Heart right ventricle (tissue), 16 donors: ENCODE results near the gene OTUB1. TPM values are rescaled to one million over a fixed set of nuclear protein-coding genes. Genes with fewer than 3 reads are reported as not detected.

Experiments used
- ATAC-seq, 8 donors: fragments of 200-7000 bp; cut with Tn5 transposase; one replicate each; pipeline ENCODE4 v1.9.1; 2020; ENCODE audit warnings: mild to moderate bottlenecking in 8 of 8, moderate library complexity in 8 of 8, moderate number of reproducible peaks in 1 of 8
- DNase-seq, 2 donors: peaks; one replicate each; pipeline ENCODE4 v3.0.0-alpha.2; 2020
- H3K27ac ChIP-seq, 10 donors: fragments of 200-600 bp; sonication (generic) in 2 of 10; one replicate each; pipeline versions ENCODE4 v1.5.0 to v1.8.0; 2020 to 2022; ENCODE audit warnings: mild to moderate bottlenecking in 3 of 10
- H3K27me3 ChIP-seq, 7 donors: fragments of 200-600 bp; one replicate each; pipeline ENCODE4 v1.8.0; 2021 to 2022; ENCODE audit warnings: mild to moderate bottlenecking in 2 of 7
- H3K36me3 ChIP-seq, 9 donors: fragments of 200-600 bp; sonication (generic) in 1 of 9; one replicate each; pipeline versions ENCODE4 v1.5.0 to v1.8.0; 2020 to 2022; ENCODE audit warnings: mild to moderate bottlenecking in 2 of 9
- H3K4me1 ChIP-seq, 9 donors: fragments of 200-600 bp; sonication (generic) in 1 of 9; one replicate each; pipeline versions ENCODE4 v1.5.0 to v1.8.0; 2020 to 2022; ENCODE audit warnings: mild to moderate bottlenecking in 4 of 9
- H3K4me3 ChIP-seq, 10 donors: fragments of 200-600 bp; sonication (generic) in 2 of 10; one replicate each; pipeline versions ENCODE4 v1.5.0 to v1.8.0; 2020 to 2022; ENCODE audit warnings: mild to moderate bottlenecking in 7 of 10, moderate library complexity in 2 of 10
- H3K9me3 ChIP-seq, 11 donors: fragments of 200-600 bp in 10 of 11; sonication (generic) in 2 of 11; one replicate each; pipeline versions ENCODE4 v1.5.0 to v1.8.0; 2013 to 2022; ENCODE audit warnings: mild to moderate bottlenecking in 2 of 11, control low read depth in 1 of 11, moderate library complexity in 1 of 11
- CTCF ChIP-seq, 9 donors: fragments of 200-600 bp; sonication (generic) in 2 of 9; IDR thresholded peaks; one replicate each; pipeline versions ENCODE4 v1.5.0 to v1.8.0; 2021 to 2022; ENCODE audit warnings: antibody characterized with exemption in 9 of 9, mild to moderate bottlenecking in 5 of 9, moderate library complexity in 1 of 9
- WGBS, 2 donors: extraction: QIAGEN DNeasy Blood & Tissue Kit; methylation state at CpG; one replicate each; pipeline ENCODE4 v1.1.7; 2013; ENCODE audit warnings: inconsistent platforms in 1 of 2; 5-methylcytosine and 5-hydroxymethylcytosine counted together
- intact Hi-C, 10 donors: fragments of 100-400 bp; cut with DNase I; formaldehyde crosslinking; loops; one replicate each; pipeline versions ENCODE4 v1.11.1 to v1.14.2; 2022
- polyA plus RNA-seq, 2 donors: library from polyadenylated mRNA; stranded (reverse); fragments of 200-250 nt; gene quantifications; one replicate each; pipeline ENCODE4 v1.2.3, GENCODE V29; 2013
- total RNA-seq, 10 donors: library from RNA; stranded (reverse); fragmentation: NEBNext Ultra II Directional in 3 of 10; extraction: Animal tissue kit (Norgen Biotek cat#: 25700) in 3 of 10; gene quantifications; one replicate each; pipeline versions ENCODE4 v1.2.1 to v1.2.4, GENCODE V29; 2021 to 2023
- donor health status: Arrhythmogenic right ventricular cardiomyopathy.
- donor health status: ischemic (EF 13 %, LVEDD 7.1; RV severe dilation, severe dysfunction).
- donor health status: healthy with polysubstance abuse.
- donor health status: DM: no; HTN: yes; CAD: no.
- donor health status: DM: no; HTN: no; CAD: no.
- donor health status: ischemic (EF 25% LVEDD 6.9; RV normal size, moderate dysfunction).
- donor health status: ischemic (EF 25% LVEDD 5.7; RV mildly dilated, moderate dysfunction).
- donor health status: healthy.
- donor health status: DM: yes; HTN: yes; CAD: no.
- donor health status: Ischemic cardiomyopathy.
- donor health status: ischemic (EF 35%, LVEDD 5.7; RV mildly dilated, moderate dysfunction).
- donor health status: nonischemic (EF 11% LVEDD 7.7; RV severe dilation, severe dysfunction).
- donor health status: DM: yes; HTN: yes; CAD: no.
- donor health status: PGD.
- donor health status: ischemic (EF 29% LVEDD 5.4; RV normal size, mild dysfunction).
- donor health status: nonischemic (EF 23%, LVEDD 6.1; RV moderate dilation, normal function).

Gene OTUB1
- total and polyA plus RNA-seq, 12 donors, result 34.9 to 87.0 (median 49.8) TPM

GRCh38 chr11:64014356-64014755, 28.1 kb downstream of the OTUB1 start:
- TF ChIP-seq CTCF (IDR thresholded peaks at IDR 0.05), result no peak
- intact Hi-C loops, result loop anchor here in 1 of 10 donors (5.0 kb wide), 1 partner anchor 38 kb away; no protein-coding TSS in a partner anchor
- ATAC-seq (no peak), DNase-seq (no peak)
- no peaks in the 10 kb centered on the region for H3K9me3 ChIP-seq
- no peaks in the 10 kb centered on the region for H3K36me3 ChIP-seq
- no peaks in the 10 kb centered on the region for H3K27me3 ChIP-seq
- no peak overlapping the region for H3K4me3 ChIP-seq
- H3K27ac ChIP-seq, result no peak overlapping the region
- peaks cover 0 to 20% (median 13%) of the 10 kb centered on the region in 9 donors for H3K4me1 ChIP-seq
- 94% methylated on average over 11 of the region's 11 CpGs for WGBS, 2 donors

- TF ChIP-seq CTCF (IDR thresholded peaks at IDR 0.05), result no peak
- peaks cover 0 to 24% (median 17%) of the 10 kb centered on the region in 9 donors for H3K4me1 ChIP-seq
- H3K9me3 ChIP-seq, result no peaks in the 10 kb centered on the region
- no peaks in the 10 kb centered on the region for H3K27me3 ChIP-seq
- DNase-seq (no peak), ATAC-seq (no peak)
- H3K36me3 ChIP-seq, result no peaks in the 10 kb centered on the region
- intact Hi-C loops, result no loop called here
- no peak overlapping the region for H3K4me3 ChIP-seq
- H3K27ac ChIP-seq, result no peak overlapping the region
- WGBS, 2 donors, result 88 to 90% methylated on average over 20 of the region's 20 CpGs
These were observed 29.3 kb downstream of the OTUB1 start for GRCh38 chr11:64015510-64015909.

GRCh38 chr11:64015935-64016845, 30.0 kb downstream of the OTUB1 start:
- Histone ChIP-seq H3K27me3 (no peaks in the 10 kb centered on the region), H3K4me3 (no peak overlapping the region), H3K36me3 (no peaks in the 10 kb centered on the region), H3K9me3 (no peaks in the 10 kb centered on the region), H3K4me1 (peaks cover 0 to 27% (median 19%) of the 10 kb centered on the region in 9 donors), H3K27ac (no peak overlapping the region)
- no peak for ATAC-seq
- 92 to 94% methylated on average over 35 of the region's 35 CpGs for WGBS, 2 donors
- intact Hi-C loops, result no loop called here
- no peak for DNase-seq
- no peak for TF ChIP-seq CTCF (IDR thresholded peaks at IDR 0.05)

- DNase-seq (no peak), ATAC-seq (no peak)
- no peak overlapping the region for H3K27ac ChIP-seq
- H3K9me3 ChIP-seq, result no peaks in the 10 kb centered on the region
- no peaks in the 10 kb centered on the region for H3K27me3 ChIP-seq
- H3K36me3 ChIP-seq, result no peaks in the 10 kb centered on the region
- 83 to 89% methylated on average over 7 of the region's 7 CpGs for WGBS, 2 donors
- H3K4me3 ChIP-seq, result no peak overlapping the region
- intact Hi-C loops, result no loop called here
- no peak for TF ChIP-seq CTCF (IDR thresholded peaks at IDR 0.05)
- peaks cover 0 to 36% (median 26%) of the 10 kb centered on the region in 9 donors for H3K4me1 ChIP-seq
These were observed 31.6 kb downstream of the OTUB1 start for GRCh38 chr11:64017945-64018224.
